MM.1S (cell line): ENCODE data around the gene PFKFB4.

Experiments
- DNase-seq: peaks from one replicate; pipeline ENCODE4 v3.0.0-alpha.2; 2015
- H2AFZ ChIP-seq: fragments of 300-600 bp; sonication (generic); 2 replicates; pipeline ENCODE4 v1.6.0; 2016; ENCODE audit warnings: antibody characterized with exemption, low read length
- H3F3A ChIP-seq: fragments of 300-600 bp; sonication (generic); 2 replicates; pipeline ENCODE4 v1.6.1; 2016; ENCODE audit warnings: mild to moderate bottlenecking, antibody characterized with exemption, low read length, moderate library complexity, mixed read lengths; ENCODE audit not compliant: insufficient read depth
- H3K27ac ChIP-seq: fragments of 300-600 bp; sonication (generic); 2 replicates; pipeline ENCODE4 v1.5.1; 2016; ENCODE audit warnings: mild to moderate bottlenecking, low read length
- H3K27me3 ChIP-seq: fragments of 300-600 bp; sonication (generic); replicated peaks from 2 replicates; pipeline ENCODE4 v1.6.0; 2016; ENCODE audit warnings: low read length; ENCODE audit not compliant: insufficient read depth
- H3K36me3 ChIP-seq: fragments of 300-600 bp; sonication (generic); replicated peaks from 2 replicates; pipeline ENCODE4 v1.6.1; 2016; ENCODE audit warnings: mild to moderate bottlenecking, low read length, mixed read lengths; ENCODE audit not compliant: insufficient read depth
- H3K4me1 ChIP-seq: fragments of 300-600 bp; sonication (generic); 2 replicates; pipeline ENCODE4 v1.6.1; 2016; ENCODE audit warnings: low read length, mixed read lengths
- H3K4me2 ChIP-seq: fragments of 300-600 bp; sonication (generic); 2 replicates; pipeline ENCODE4 v1.6.0; 2016; ENCODE audit warnings: low read depth, low read length
- H3K4me3 ChIP-seq: fragments of 300-600 bp; sonication (generic); 2 replicates; pipeline ENCODE4 v1.5.1; 2016; ENCODE audit warnings: low read length, mixed read lengths
- H3K79me2 ChIP-seq: fragments of 300-600 bp; sonication (generic); 2 replicates; pipeline ENCODE4 v1.6.1; 2016; ENCODE audit warnings: mixed run types, low read length, mixed read lengths
- H3K9ac ChIP-seq: fragments of 300-600 bp; sonication (generic); 2 replicates; pipeline ENCODE4 v1.6.1; 2016; ENCODE audit warnings: low read length, mixed read lengths
- H3K9me2 ChIP-seq: fragments of 300-600 bp; sonication (generic); replicated peaks from 2 replicates; pipeline ENCODE4 v1.6.1; 2016; ENCODE audit warnings: mild to moderate bottlenecking, low read length, mixed read lengths; ENCODE audit not compliant: insufficient read depth
- H3K9me3 ChIP-seq: fragments of 300-600 bp; sonication (generic); replicated peaks from 2 replicates; pipeline ENCODE4 v1.6.1; 2016; ENCODE audit warnings: mild to moderate bottlenecking, low read length, mixed read lengths; ENCODE audit not compliant: insufficient read depth
- H4K20me1 ChIP-seq: fragments of 300-600 bp; sonication (generic); 2 replicates; pipeline ENCODE4 v1.6.1; 2016; ENCODE audit warnings: mild to moderate bottlenecking, low read length, moderate library complexity, mixed read lengths; ENCODE audit not compliant: insufficient read depth
- CTCF ChIP-seq: fragments of 300-600 bp; sonication (generic); IDR thresholded peaks from 2 replicates; pipeline ENCODE4 v1.5.1; 2016; ENCODE audit warnings: antibody characterized with exemption, low read length, mixed read lengths
- EZH2 ChIP-seq: fragments of 300-600 bp; sonication (generic); optimal IDR thresholded peaks from 2 replicates; pipeline ENCODE3; 2017; ENCODE audit warnings: low read depth, mild to moderate bottlenecking, antibody characterized with exemption, low read length, mixed read lengths
- EZH2phosphoT487 ChIP-seq: fragments of 300-600 bp; sonication (generic); IDR thresholded peaks from 2 replicates; pipeline ENCODE4 v1.6.1; 2018; ENCODE audit warnings: antibody characterized with exemption, low read length

Gene PFKFB4

GRCh38 chr3:48556796-48557626 lies at the start of gene PFKFB4:
PFKFB4 (minus strand) TSS chr3:48556803; CDS start chr3:48556777, 26 bp downstream.
- peaks cover 5% of the 10 kb centered on the region; the same call in 1 of the 2 replicates for H3K27me3 ChIP-seq
- peak within 1 kb of the TSS; percentile 49 for H3K9ac ChIP-seq
- peaks cover 11% of the 10 kb centered on the region for H3K4me1 ChIP-seq
- H3K36me3 ChIP-seq: no peaks in the 10 kb centered on the region
- peaks cover 9% of the 10 kb centered on the region for H3F3A ChIP-seq
- TF ChIP-seq EZH2 (no peak), EZH2phosphoT487 (no peak), CTCF (no peak)
- peak within 1 kb of the TSS; percentile 67 for H3K4me3 ChIP-seq
- no peaks in the 10 kb centered on the region for H3K9me2 ChIP-seq
- no peaks in the 10 kb centered on the region for H4K20me1 ChIP-seq
- H2AFZ ChIP-seq: peak within 1 kb of the TSS; percentile 86
- H3K4me2 ChIP-seq: peak within 1 kb of the TSS; percentile 89
- no peaks in the 10 kb centered on the region for H3K9me3 ChIP-seq
- peak within 1 kb of the TSS; percentile 31; the same call in 1 of the 2 replicates for H3K27ac ChIP-seq
- no peaks in the 10 kb centered on the region for H3K79me2 ChIP-seq
- DNase-seq: peak; percentile 99

- Histone ChIP-seq H3K36me3 (no peaks in the 10 kb centered on the region; the same call in 1 of the 2 replicates), H3K4me2 (no peak overlapping the region), H3K79me2 (peaks cover 10% of the 10 kb centered on the region; the same call in 1 of the 2 replicates), H3K4me3 (no peak overlapping the region), H4K20me1 (no peaks in the 10 kb centered on the region), H3K9ac (no peak overlapping the region), H3K4me1 (no peaks in the 10 kb centered on the region), H2AFZ (no peak overlapping the region), H3K27me3 (no peaks in the 10 kb centered on the region), H3K27ac (no peak overlapping the region), H3K9me2 (no peaks in the 10 kb centered on the region), H3F3A (no peaks in the 10 kb centered on the region), H3K9me3 (no peaks in the 10 kb centered on the region)
- TF ChIP-seq CTCF: no peak
- no peak for TF ChIP-seq EZH2
- no peak for TF ChIP-seq EZH2phosphoT487
- DNase-seq: no peak
Measured at GRCh38 chr3:48601622-48601994, 45.0 kb upstream of the PFKFB4 start.

GRCh38 chr3:48600711-48601621 lies 44.4 kb upstream of the PFKFB4 start:
- H3K4me2 ChIP-seq: no peak overlapping the region
- no peaks in the 10 kb centered on the region; the same call in 1 of the 2 replicates for H3K36me3 ChIP-seq
- no peak for DNase-seq
- no peaks in the 10 kb centered on the region for H3K9me2 ChIP-seq
- H3K79me2 ChIP-seq: peaks cover 9% of the 10 kb centered on the region; the same call in 1 of the 2 replicates
- no peak overlapping the region for H2AFZ ChIP-seq
- H3K9ac ChIP-seq: no peak overlapping the region
- H3F3A ChIP-seq: no peaks in the 10 kb centered on the region
- no peaks in the 10 kb centered on the region for H3K27me3 ChIP-seq
- H3K9me3 ChIP-seq: no peaks in the 10 kb centered on the region
- H3K4me1 ChIP-seq: no peaks in the 10 kb centered on the region
- H4K20me1 ChIP-seq: no peaks in the 10 kb centered on the region
- no peak overlapping the region for H3K27ac ChIP-seq
- H3K4me3 ChIP-seq: no peak overlapping the region
- TF ChIP-seq EZH2 (no peak), EZH2phosphoT487 (no peak), CTCF (no peak)
